GM18861 (cell line): ENCODE results near the gene TRAF1.
A peak's percentile ranks its signal among the peaks of the same experiment; 100 is the strongest.

Experiments used
- ATAC-seq: cut with Tn5 transposase; IDR thresholded peaks from one replicate; pipeline ENCODE4 v1.9.1; 2021; ENCODE audit not compliant: unreplicated experiment

TRAF1 gene

DNA sequence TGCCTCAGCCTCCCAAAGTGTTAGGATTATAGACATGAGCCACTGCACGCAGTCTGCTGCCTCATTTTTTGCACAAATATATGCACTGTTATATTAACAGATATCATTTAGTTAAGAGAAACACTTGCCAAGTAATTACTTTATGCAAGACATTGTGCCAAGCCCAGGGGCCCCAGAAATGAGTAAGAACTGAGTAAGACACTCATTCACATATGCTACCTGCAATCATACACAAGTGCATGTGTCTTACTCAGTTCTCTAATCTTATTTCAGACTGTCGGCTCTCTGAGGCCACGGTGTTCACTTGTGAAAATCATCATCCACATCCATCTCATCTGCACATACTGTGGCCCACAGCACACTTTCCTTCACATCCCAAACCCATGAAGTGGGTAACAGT is 16.0 kb downstream of the TRAF1 start:
- no peak for ATAC-seq

DNA sequence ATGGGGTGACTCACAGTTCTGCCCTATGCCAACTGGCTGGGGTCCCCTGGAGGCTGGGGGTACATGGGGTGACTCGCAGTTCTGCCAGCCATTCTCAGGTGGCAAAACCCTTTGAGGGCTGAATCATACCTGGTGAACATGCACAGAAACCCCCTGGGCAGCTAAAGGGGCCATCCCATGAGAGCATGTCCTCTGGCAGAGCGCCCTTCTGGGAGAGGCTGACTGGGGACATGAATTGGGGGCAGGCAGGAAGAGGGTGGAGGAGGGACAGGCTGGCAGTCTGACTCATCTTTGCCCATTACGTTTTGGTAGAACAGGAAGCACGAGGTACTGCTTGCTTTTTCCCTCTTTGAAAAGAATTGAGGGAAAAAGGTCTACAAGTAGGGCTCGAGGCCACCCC is 16.7 kb downstream of the TRAF1 start:
- ATAC-seq = no peak

DNA sequence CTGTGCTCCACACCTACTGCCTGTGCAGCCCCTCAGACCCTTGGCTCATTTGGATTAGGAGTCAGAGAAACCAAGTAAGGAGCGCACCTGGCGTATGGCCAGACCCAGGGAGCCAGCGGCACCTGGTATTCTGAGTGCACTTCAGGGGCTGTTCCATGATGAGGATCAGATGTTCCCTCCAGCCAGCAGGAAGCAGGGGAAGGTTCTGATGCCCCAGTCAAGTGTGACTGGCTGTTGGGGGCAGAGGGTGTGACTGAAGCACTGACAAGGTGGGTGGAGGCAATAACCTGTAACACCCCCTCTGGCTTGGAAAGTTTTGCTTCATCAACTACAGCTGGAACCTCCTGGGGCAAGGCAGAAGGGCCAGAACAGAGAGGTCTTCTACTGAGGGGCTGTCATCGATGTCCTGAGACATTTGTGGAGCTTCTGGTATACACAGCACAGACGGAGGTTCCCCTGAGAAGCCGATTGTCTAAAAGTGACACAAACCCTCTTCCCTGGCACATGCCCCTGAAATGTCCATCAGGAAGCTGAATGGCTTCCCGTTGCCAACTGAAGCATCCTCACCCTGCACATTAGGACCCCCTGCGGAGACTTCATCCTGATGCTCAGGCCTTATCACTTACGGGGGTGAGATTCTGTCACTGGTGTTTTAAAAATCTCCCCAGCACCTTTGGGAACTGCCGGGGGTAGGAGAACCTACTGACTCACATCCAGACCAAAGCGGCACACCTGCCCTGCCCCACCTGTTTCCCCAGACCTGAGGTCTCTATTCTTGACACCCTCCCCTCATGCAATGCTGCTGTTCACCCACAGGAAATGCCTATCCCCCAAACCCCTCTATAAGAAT is 21.1 kb downstream of the TRAF1 start:
- no peak for ATAC-seq

DNA sequence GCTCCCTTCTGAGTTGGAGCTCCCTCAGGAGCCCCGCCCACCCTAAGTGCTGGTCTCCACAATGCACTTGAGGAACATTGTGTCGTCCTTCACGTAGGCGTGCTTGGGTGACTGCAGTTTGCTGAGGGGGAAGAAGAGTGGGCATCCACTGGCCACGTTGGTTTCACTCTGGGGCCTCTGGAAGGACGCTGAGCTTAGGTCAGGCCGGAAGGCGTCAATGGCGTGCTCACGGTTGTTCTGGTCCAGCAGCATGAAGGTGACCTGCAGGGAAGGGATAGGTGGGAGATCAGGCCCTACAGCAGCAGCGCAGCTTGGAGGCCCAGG is 21.7 kb downstream of the TRAF1 start:
- ATAC-seq = no peak

DNA sequence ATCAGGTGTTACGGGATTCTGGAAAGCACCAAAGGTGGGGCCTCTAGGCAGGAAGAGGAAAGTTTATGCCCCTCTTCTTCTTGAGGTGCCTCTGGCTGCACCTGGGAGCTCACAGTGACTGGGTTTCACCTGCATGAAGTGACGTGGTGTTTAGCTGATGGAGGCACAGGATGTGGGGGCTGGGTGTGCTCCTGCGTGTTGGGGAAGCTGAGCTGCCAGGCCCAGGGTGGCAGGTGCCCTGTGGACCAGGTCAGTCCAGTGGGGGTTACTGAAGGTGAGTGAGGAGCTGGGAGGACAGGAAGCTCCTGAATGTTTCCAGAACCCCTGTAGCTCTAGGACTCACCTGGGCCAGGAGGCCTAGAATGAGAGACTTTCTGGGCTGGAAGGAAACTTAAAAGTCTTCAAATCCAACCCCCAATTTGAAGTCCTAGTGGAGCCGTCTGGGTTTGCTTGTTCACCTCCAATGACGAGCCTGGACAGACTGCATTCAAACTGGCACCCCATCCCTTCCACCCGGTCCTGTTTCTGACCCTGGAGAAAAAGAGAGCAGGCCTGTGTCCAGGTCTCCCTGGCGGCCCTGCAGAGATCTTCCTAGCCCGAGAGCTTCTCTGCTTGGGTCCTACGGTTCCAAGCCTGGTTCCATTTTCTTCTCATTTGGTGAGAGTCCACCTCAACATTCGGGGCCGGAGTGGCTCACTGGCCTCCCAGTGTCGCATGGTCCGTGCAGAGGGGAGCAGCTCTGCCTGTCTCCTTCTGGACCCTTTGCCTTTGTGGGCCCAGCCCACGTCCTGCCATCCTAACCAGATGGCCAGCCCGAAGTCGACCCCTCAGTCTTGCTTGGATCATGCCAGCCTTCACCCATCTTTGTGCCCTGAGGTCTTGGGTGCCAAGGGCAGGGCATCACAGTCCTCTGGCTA is 22.3 kb downstream of the TRAF1 start:
- no peak for ATAC-seq

DNA sequence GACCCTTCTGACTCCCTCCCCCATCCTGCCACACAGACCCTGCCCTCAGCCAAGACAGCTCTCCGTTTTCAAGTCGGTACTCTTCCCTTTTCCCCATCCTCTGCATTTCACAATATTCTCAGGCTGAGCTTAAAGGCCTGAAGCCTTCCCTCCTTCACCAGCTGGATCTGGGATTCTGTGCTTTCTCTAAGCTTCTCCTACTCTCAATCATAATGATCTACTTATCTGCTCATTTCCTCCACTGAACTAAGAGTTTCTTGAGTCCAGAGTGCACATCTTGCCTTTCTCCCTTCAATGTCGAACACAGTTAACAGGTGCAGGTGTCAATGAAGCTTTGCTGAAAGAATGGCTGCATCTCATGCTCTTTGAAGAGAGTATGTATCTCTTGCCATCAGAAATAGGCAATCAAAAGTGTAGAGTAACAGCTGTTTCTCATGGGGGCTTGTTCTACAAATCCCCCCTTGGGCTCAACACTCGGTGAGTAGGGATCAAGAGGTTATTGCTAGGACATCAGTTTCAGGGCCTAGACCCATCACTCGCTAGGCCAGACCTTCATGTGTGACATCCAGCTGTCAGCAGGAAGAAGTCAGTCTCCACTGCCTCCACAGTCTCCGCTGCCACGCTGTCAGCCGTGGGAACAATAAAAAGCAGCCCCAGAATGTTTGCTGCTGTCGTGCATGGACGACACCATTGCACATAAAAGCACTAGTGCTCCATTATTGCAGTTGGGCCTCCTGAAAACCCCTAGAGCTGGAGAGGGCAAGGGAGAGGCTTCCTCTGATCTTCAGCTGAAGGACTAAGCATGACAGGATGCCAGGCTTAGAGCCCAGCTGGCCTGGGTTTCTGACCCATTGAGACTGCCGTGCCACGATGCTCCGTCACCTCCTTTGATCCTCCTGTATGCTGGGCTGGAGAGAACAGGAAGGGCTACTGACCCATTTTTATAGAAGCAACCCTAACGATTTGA is 23.7 kb downstream of the TRAF1 start:
- no peak for ATAC-seq

DNA sequence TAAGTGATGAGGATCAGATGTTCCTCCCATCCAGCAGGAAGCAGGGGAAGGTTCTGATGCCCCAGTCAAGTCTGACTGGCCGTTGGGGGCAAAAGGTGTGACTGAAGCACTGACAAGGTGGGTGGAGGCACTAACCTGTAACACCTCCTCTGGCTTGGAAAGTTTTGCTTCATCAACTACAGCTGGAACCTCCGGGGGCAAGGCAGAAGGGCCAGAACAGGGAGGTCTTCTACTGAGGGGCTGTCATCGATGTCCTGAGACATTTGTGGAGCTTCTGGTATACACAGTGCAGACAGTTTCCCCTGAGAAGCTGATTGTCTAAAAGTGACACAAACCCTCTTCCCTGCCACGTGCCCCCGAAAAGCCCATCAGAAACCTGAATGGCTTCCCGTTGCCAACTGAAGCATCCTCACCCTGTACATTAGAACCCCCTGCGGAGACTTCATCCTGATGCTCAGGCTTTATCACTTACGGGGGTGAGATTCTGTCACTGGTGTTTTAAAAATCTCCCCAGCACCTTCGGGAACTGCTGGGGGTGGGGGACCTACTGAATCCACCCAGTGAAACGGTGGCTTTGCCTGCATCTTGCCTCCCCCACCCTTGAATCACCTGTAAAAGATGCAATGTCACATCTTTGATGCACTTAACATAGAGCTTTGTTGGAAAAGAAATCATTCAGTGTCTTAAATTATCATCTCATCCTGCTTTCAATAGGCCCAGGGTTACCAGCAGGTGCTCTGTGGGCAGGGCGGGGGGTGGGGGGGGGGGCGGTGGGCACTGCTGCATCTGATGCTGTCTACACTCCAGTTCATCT is 24.6 kb downstream of the TRAF1 start:
- ATAC-seq = no peak

DNA sequence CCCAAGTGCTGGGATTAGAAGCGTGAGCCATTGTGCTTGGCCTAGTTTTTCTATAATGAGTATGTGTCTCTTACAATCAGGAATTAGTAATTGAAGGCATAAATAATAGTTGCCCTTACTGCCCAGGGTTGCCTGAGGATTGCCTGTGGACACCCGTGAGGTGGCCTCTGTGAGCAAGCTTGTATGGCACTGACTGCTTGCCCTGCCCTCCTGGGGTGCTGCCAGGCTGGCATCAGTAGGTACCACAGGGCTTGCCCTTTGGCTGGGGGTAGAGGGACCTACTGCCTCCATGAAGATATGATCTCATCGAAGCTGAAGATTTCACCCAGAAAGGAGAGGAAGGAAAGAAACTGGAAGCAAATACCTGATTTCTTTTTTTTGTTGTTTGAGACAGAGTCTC is 25.8 kb downstream of the TRAF1 start:
- ATAC-seq = no peak

DNA sequence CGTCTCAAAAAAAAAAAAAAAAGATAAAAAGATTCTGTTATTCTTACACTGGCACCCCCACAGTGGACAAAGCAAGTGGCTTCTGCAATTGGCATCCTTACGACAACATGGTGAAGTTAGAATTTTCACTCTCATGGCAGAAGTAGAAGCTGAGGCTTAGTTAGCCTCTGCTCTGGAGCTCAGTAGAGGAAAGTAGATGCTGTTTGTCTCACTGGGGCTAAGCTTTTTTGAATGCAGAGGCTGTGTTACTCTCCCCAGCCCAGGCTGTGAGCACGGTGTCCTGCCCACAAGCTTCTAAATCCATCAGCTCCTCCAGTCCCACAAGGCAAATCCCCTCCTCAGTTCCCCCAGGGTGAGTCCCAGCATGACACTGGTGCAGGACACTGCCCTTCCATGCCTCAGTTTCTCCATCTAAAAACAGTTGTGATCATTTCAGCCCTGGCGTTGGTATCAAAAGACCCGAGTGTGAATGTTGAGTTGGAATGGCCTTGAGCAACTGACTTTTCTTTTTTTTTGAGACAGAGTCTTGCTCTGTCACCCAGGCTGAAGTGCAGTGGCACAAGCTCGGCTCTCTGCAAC is 27.0 kb downstream of the TRAF1 start:
- ATAC-seq = no peak

DNA sequence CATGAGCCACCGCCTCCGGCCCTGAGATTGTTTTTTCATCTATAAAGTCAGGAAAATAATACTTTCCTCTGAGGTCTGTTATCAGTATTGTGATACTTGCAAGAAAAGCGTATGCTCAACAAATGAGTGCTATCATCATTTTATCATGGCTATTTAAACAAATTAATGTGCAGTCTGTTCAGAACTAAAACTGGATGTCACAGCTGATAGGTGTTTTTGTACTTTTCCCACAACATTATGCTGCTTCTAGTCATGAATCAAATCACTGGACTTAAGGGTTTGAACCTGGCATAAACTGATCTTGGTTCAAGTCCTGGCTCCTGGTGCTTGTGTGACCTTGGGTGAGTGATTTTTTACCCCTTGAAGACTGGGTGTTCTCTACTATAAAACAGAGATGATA is 28.2 kb downstream of the TRAF1 start:
- ATAC-seq = no peak

DNA sequence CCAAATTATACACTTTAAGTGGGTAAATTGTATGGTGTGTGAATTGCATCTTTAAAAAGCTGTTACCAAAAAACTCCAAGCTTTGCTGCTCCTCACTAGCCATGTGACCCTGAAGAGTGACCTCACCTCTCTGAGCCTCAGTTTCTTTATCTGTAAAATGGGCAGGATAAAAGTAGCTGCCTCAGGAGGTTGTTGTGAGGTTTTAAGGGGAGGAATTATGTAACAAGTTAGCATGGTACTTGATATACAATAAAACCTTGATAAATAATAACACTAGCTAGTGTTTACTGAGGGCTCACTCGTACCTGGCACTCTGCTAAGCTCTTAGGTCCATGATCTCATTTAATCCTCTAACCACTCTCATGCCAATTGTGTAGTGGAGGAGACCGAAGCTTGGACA is 30.6 kb downstream of the TRAF1 start:
- ATAC-seq = no peak

DNA sequence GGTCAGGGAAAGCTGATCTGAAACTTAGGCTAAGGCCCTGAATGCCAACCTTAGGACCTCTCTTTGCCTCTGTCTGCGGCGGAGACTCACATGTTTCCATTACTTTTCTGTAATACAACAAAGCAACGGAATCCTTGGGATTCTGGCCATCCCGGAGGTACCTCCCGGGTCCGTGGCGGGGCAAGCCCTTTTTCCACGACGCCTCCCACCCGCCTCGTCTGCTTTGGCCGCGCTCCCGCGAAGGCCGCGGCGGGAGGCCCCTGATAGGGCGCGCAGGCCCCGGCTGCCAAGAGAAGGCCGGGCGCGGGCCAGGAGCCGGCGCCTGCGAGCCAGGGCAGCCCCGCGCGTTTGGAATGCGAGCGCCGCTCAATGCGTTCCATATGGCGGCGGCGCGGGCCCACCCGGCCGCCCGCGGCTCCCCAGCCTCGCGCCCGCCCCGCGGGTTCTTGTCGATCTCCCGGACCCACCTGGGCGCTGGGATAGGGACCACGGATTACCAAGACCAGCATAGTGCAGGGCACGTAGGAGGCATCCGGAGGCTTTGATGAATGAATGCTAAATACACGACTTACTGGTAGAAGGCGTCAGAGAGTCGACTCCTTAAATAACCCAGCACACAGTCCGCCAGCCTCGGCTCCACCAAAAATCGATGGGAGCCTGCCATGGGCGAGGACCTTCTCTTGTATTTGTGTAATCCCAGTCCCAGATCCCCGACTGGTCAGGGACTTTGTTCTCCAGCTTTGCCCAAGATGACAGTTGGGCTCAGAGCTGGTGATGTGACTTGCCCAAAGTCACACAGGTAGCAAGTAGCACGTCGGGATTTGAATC is 32.1 kb downstream of the TRAF1 start:
- no peak for ATAC-seq

DNA sequence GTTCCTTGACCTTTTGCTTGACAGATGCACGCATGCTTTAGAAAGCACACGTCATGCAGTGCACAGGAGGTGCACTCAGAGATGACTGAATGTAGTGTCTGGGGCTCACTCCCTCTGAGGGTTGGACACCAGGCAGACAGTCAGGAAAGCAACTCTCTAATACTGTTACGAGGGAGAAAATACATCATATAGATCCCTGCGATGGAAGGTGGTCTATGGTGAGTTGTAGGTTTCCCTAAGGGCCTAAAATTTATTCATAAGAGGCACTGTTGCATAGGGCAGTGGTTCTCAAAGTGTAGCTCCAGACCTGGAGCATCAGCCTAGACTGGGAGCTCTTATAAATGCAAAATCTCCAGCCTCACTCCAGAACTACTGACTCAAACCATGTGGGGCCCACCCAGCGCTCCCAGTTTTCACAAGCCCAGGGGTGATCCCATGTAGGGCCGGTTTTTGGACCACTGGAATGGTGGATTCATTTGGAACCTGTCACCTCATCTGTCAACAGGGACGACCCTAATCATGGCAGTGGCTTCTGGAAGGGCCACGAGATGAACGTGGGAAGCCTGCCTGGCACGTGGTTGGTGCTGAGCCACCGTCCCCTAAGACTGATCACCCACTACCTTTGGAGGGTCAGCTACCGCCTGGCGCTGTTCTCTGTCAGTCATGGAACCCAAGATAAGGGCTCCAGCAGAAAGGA is 32.8 kb downstream of the TRAF1 start:
- ATAC-seq = peak; percentile 24

DNA sequence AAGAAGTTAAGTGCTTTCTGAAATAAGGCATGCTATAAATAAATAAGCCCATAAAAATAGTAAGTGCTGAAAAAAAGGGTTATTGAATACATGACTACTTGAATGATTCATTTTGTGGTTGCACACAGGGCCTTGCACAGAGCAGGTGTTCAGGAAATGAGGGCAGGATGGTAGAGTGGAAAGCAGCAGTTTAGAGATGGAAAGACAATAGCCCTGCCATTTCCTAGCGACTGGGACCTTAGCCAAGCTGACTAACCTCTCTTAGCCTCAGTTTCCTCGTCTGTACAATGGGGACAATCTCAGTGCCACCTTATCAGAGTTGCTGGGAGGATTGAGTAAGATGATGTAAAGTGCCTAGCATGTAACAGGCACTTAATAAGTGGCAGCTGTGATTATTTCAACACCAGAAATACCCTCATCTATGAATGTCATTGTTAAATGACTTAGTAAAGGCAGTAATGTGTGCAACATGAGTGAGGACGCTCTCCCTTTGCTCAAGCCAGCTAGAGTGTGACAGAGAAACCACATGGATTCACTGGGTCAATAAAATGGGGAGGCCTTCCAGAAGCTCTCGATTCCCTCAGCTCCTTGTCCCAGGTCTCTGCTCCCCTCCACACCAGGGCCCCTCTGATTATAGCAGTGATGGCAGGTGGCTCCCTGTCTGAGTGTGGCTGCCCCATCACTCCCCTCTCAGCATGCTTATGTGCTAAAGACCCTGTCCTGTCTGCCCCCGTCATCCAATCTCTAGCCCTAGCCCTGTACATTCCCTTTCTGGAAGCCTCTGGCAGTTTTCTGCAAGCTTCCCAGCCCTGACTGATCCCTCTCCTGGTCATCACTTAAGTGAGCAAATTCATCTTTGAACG is 33.6 kb downstream of the TRAF1 start:
- ATAC-seq = peak; percentile 64

DNA sequence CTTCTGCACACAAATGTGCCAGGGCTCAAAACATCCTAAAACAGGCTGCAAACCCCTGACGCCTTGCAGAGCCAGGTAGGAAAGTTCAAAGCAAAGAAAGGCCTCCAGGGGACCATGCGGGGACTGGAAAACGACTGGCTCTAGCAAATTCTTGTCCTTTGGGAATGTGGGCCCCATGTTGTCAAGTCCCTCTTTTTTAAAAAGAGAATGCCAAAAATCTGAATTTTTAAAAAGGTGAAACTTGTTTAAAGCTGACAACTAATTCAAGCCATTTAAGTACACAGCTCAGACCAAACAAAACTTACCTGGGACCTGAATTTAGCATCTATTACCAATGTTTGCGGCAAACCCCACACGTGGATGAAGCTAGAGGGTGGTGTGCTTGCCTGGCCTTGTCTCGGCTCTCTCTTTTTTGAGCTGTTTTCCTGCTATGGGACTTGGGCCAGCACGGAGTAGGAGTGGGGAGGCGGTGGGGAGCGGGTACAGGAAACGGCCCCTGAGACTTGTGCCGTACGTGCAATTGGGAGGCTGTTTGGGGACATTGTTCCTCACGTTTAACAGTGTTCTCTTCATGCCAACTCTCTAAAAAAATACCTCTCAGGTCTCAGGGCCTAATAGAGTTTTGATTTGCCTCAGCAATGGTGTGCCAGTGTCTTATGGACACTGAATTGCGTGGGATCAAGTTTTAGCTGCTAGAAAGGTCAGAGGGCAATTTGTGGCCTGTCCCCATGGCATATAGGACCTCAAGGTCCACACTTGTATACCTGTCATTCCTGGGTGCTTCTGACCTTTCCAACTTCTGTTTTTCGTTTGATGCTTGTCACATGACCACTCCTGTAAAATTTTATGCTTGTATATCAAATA is 34.5 kb downstream of the TRAF1 start:
- peak; percentile 30 for ATAC-seq

DNA sequence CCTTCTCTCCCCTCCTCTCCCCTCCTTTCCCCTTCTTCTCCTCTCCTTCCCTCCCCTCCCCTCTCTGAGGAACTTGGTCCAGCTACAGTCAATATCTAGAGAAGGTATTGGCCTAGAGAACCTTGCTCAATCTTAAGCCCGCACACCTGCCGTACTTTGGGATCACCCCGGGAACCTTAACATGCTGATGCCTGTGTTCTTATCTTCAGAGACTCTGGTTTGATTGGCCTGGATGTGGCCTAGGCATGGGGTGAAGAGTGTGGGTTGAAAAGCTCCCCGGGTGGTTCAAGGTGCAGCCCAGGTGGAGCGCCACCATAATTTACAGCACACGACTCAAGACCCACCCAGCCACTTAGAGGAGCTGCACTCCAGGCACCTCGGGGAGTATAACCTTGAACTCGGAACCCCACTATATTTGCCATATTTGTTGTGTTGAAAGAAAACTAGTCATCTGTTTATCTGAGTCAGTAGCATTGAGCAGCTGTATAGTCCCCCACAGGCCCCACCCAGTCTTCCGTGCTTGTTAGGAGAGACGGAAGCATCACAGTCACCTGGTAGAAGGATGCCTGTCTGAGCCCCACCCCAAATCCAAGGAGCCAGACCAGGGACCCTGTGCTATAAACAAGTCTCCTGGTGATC is 35.2 kb downstream of the TRAF1 start:
- no peak for ATAC-seq
